Measurements from ENCODE around the gene MCL1. TPM values are rescaled to one million over a fixed set of nuclear protein-coding genes. Genes with fewer than 3 reads are reported as not detected.

The MCL1 gene
- total and polyA plus RNA-seq, 10 of the 15 experiments (the other 5 are each of a cell fraction or from before 2014, with no cell fraction given) = 18.1 to 148 (median 86.4) TPM

DNA sequence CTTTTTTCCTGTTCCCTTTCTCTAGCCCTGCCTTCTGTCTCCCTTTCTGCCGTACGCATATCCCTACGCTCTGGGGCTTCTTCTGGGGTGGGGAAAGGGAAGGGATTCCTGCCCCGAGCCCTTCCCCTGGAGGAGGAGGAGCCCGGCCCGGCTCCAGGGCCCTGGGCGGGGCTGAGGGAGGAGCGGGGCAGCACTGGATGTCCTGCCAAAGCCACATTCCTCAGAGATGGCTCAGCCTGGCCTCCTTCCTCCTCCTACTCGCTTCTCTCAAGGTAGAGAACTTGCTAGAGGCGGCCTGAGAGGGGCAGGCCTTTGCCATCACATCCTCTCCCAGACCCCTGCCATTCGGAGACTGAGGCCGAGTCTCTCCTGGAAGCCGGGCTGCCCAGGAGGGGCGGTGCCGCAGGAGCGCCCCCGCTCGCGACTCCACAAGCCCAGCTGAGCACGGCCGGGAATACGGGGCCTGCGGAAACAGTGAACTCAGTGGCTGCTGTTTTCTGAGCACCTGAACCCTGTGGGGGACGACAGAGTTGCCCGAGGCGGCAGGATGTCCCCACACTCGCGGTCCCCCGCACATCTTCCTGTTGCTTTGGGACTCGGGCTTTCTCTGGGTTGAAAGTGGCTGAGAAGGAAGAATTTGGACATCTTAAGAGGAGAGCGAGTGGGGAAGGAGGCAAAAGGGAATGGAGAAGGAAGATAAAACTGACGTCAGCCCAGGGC, 18.0 kb downstream of the MCL1 start (continued):
- TF ChIP-seq, protein P1, sequence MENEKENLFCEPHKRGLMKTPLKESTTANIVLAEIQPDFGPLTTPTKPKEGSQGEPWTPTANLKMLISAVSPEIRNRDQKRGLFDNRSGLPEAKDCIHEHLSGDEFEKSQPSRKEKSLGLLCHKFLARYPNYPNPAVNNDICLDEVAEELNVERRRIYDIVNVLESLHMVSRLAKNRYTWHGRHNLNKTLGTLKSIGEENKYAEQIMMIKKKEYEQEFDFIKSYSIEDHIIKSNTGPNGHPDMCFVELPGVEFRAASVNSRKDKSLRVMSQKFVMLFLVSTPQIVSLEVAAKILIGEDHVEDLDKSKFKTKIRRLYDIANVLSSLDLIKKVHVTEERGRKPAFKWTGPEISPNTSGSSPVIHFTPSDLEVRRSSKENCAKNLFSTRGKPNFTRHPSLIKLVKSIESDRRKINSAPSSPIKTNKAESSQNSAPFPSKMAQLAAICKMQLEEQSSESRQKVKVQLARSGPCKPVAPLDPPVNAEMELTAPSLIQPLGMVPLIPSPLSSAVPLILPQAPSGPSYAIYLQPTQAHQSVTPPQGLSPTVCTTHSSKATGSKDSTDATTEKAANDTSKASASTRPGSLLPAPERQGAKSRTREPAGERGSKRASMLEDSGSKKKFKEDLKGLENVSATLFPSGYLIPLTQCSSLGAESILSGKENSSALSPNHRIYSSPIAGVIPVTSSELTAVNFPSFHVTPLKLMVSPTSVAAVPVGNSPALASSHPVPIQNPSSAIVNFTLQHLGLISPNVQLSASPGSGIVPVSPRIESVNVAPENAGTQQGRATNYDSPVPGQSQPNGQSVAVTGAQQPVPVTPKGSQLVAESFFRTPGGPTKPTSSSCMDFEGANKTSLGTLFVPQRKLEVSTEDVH (IDR thresholded peaks at IDR 0.05; ENCODE audit: low read depth, partially characterized antibody) = no peak
- TF ChIP-seq EP300 (IDR thresholded peaks at IDR 0.05; ENCODE audit: borderline replicate concordance in 1 of 2, control insufficient read depth in 1 of 2, low read depth in 2 of 2, low read length in 2 of 2) = no peak
- no peak for TF ChIP-seq SIX5 (IDR thresholded peaks at IDR 0.05; ENCODE audit: low read depth, low read length, severe bottlenecking)
- TF ChIP-seq RAD51 (IDR thresholded peaks at IDR 0.05) = no peak
- TF ChIP-seq SMAD5 (IDR thresholded peaks at IDR 0.05; ENCODE audit: low read depth) = 0 out of 2 replicates have a peak, but pooled peaks have one; percentile 34
- TF ChIP-seq ZBED1 (IDR thresholded peaks at IDR 0.05; ENCODE audit: borderline replicate concordance) = no peak
- TF ChIP-seq ZNF217 (IDR thresholded peaks at IDR 0.05) = no peak
- TF ChIP-seq, protein P2, sequence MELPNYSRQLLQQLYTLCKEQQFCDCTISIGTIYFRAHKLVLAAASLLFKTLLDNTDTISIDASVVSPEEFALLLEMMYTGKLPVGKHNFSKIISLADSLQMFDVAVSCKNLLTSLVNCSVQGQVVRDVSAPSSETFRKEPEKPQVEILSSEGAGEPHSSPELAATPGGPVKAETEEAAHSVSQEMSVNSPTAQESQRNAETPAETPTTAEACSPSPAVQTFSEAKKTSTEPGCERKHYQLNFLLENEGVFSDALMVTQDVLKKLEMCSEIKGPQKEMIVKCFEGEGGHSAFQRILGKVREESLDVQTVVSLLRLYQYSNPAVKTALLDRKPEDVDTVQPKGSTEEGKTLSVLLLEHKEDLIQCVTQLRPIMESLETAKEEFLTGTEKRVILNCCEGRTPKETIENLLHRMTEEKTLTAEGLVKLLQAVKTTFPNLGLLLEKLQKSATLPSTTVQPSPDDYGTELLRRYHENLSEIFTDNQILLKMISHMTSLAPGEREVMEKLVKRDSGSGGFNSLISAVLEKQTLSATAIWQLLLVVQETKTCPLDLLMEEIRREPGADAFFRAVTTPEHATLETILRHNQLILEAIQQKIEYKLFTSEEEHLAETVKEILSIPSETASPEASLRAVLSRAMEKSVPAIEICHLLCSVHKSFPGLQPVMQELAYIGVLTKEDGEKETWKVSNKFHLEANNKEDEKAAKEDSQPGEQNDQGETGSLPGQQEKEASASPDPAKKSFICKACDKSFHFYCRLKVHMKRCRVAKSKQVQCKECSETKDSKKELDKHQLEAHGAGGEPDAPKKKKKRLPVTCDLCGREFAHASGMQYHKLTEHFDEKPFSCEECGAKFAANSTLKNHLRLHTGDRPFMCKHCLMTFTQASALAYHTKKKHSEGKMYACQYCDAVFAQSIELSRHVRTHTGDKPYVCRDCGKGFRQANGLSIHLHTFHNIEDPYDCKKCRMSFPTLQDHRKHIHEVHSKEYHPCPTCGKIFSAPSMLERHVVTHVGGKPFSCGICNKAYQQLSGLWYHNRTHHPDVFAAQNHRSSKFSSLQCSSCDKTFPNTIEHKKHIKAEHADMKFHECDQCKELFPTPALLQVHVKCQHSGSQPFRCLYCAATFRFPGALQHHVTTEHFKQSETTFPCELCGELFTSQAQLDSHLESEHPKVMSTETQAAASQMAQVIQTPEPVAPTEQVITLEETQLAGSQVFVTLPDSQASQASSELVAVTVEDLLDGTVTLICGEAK (IDR thresholded peaks at IDR 0.05; ENCODE audit: borderline replicate concordance) = peak; percentile 81
- TF ChIP-seq, protein P3, sequence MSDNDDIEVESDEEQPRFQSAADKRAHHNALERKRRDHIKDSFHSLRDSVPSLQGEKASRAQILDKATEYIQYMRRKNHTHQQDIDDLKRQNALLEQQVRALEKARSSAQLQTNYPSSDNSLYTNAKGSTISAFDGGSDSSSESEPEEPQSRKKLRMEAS (IDR thresholded peaks at IDR 0.05; ENCODE audit: low read depth, low read length) = peak; percentile 55; the same call in 1 of the 2 replicates
- TF ChIP-seq, protein P4, sequence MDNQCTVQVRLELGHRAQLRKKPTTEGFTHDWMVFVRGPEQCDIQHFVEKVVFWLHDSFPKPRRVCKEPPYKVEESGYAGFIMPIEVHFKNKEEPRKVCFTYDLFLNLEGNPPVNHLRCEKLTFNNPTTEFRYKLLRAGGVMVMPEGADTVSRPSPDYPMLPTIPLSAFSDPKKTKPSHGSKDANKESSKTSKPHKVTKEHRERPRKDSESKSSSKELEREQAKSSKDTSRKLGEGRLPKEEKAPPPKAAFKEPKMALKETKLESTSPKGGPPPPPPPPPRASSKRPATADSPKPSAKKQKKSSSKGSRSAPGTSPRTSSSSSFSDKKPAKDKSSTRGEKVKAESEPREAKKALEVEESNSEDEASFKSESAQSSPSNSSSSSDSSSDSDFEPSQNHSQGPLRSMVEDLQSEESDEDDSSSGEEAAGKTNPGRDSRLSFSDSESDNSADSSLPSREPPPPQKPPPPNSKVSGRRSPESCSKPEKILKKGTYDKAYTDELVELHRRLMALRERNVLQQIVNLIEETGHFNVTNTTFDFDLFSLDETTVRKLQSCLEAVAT (IDR thresholded peaks at IDR 0.05) = peak; percentile 17
- peak; percentile 17; the same call in 1 of the 2 replicates for TF ChIP-seq CBFB (IDR thresholded peaks at IDR 0.05; ENCODE audit: low read depth)
- peak; percentile 34; the same call in 1 of the 2 replicates for TF ChIP-seq RAD21 (IDR thresholded peaks at IDR 0.05; ENCODE audit: insufficient read depth, low read depth, low read length)
- TF ChIP-seq IKZF2 (IDR thresholded peaks at IDR 0.05) = peak; percentile 67 to 73
- TF ChIP-seq SMARCA5 (IDR thresholded peaks at IDR 0.05) = 0 out of 2 replicates have a peak, but pooled peaks have one; percentile 5
- TF ChIP-seq, protein P5, sequence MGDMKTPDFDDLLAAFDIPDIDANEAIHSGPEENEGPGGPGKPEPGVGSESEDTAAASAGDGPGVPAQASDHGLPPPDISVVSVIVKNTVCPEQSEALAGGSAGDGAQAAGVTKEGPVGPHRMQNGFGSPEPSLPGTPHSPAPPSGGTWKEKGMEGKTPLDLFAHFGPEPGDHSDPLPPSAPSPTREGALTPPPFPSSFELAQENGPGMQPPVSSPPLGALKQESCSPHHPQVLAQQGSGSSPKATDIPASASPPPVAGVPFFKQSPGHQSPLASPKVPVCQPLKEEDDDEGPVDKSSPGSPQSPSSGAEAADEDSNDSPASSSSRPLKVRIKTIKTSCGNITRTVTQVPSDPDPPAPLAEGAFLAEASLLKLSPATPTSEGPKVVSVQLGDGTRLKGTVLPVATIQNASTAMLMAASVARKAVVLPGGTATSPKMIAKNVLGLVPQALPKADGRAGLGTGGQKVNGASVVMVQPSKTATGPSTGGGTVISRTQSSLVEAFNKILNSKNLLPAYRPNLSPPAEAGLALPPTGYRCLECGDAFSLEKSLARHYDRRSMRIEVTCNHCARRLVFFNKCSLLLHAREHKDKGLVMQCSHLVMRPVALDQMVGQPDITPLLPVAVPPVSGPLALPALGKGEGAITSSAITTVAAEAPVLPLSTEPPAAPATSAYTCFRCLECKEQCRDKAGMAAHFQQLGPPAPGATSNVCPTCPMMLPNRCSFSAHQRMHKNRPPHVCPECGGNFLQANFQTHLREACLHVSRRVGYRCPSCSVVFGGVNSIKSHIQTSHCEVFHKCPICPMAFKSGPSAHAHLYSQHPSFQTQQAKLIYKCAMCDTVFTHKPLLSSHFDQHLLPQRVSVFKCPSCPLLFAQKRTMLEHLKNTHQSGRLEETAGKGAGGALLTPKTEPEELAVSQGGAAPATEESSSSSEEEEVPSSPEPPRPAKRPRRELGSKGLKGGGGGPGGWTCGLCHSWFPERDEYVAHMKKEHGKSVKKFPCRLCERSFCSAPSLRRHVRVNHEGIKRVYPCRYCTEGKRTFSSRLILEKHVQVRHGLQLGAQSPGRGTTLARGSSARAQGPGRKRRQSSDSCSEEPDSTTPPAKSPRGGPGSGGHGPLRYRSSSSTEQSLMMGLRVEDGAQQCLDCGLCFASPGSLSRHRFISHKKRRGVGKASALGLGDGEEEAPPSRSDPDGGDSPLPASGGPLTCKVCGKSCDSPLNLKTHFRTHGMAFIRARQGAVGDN (IDR thresholded peaks at IDR 0.05) = no peak
- TF ChIP-seq GATAD2B (conservative IDR thresholded peaks at IDR 0.05; ENCODE audit: low read depth) = no peak; the same call in 1 of the 2 replicates
